HG03521 (cell line): ENCODE data around the gene ASIC4.

Source experiments
- ATAC-seq: cut with Tn5 transposase; IDR thresholded peaks from one replicate; pipeline ENCODE4 v1.9.1; 2021; ENCODE audit warnings: mild to moderate bottlenecking, moderate library complexity; ENCODE audit not compliant: unreplicated experiment

Gene ASIC4

GRCh38 chr2:219565130-219566080, 51.1 kb downstream of the ASIC4 start:
- no peak for ATAC-seq

- no peak for ATAC-seq
These were observed 52.4 kb downstream of the ASIC4 start for GRCh38 chr2:219566640-219567039.

- ATAC-seq, result no peak
These were observed 52.8 kb downstream of the ASIC4 start for GRCh38 chr2:219567131-219567530.

- no peak for ATAC-seq
These were observed 53.6 kb downstream of the ASIC4 start for GRCh38 chr2:219567791-219568361.

DNA sequence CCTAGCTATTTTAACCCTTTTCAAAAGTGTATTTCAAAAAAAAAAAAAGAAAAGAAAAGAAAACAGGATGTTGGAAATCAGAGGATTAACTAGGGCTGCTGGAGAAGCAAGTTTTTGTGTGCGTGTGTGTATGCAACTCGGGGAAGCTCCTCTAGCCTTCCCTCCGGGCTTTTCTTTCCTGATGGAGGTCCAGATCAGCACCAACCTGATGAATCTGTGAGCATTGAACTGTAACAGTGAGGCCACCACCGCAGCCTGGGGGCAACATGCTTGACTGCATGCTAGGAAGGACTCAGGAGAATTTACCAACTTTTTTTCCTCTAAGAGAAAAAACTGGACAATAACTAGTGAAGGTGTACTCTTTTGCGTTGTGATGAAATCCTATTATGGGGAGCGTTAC, 54.8 kb downstream of the ASIC4 start:
- no peak for ATAC-seq

GRCh38 chr2:219569635-219570034, 55.4 kb downstream of the ASIC4 start:
- no peak for ATAC-seq

GRCh38 chr2:219570194-219570923, 56.1 kb downstream of the ASIC4 start:
- no peak for ATAC-seq

- ATAC-seq, result no peak
These were observed 56.6 kb downstream of the ASIC4 start for GRCh38 chr2:219570924-219571310.

GRCh38 chr2:219571311-219572236, 57.3 kb downstream of the ASIC4 start, which contains the start of gene OBSL1:
Gene OBSL1, minus strand, starts transcription at chr2:219571539. Its CDS starts 307 bp downstream, at chr2:219571232.
- no peak for ATAC-seq

GRCh38 chr2:219572237-219573001, 58.1 kb downstream of the ASIC4 start, which contains the start of gene INHA:
Gene INHA, plus strand, starts transcription at chr2:219572310. Its CDS starts 65 bp downstream, at chr2:219572375.
- no peak for ATAC-seq

DNA sequence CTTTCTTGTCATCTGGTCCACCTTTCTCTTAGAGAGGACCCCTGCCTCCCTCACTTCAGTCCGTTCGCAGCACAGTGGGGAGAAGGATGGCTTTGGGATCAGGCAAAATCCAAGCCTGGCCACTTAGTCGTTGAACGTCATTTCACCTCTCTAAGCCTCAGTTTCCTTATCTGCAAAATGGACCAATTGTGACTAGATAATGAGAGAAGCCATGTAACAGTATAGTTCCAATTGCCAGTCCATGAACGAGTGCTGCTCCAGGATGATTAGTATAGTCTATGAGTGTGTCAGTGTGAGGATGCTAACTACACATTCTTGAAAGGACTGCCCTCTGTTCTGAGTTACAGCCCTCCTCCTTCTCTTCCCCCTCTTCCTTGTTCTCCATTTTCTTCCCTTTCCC, 58.9 kb downstream of the ASIC4 start:
- no peak for ATAC-seq

GRCh38 chr2:219574484-219575311, 60.4 kb downstream of the ASIC4 start:
- no peak for ATAC-seq

DNA sequence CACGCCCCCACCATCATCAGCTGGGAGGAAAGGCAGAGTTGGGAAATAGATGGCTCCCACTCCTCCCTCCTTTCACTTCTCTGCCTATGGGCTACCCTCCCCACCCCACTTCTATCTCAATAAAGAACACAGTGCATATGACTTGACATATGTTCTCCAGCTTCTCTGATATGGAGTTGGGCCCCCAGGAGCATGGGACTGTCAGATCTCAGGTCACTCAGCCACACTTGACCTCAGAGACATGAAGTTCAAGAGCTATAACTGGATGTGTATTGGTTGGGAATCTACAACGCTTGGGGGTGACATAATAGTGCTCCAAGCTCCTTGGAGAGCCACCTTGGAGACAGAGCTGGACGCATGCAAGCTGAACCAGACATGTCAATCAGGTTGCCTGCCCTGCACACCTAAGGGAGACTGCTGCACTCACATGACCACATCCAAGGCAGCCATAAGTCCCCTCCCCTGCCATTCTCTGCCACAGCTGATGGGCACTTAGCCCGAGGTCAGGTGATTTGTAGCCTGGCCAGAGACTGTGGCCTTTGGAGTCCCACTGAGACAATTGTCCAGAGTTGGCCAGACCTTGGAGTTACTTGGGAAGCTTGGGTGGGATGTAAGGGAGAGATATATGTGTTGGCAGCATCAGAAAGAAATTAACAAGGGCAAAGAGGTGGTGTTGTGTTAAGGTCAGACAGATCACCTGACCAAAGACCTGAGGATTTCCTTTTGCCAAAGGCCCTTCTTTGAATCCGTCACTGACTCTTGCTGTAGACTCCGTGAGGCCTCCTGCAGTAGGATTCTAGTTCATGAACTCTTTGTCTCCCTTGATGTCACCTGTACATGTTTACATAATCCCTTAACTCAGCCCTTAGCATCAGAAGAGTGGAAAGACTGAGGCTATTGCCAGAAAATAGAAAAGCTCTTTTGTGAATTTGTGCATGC, 61.6 kb downstream of the ASIC4 start:
- no peak for ATAC-seq

GRCh38 chr2:219576505-219577388, 62.5 kb downstream of the ASIC4 start:
- ATAC-seq, result no peak

DNA sequence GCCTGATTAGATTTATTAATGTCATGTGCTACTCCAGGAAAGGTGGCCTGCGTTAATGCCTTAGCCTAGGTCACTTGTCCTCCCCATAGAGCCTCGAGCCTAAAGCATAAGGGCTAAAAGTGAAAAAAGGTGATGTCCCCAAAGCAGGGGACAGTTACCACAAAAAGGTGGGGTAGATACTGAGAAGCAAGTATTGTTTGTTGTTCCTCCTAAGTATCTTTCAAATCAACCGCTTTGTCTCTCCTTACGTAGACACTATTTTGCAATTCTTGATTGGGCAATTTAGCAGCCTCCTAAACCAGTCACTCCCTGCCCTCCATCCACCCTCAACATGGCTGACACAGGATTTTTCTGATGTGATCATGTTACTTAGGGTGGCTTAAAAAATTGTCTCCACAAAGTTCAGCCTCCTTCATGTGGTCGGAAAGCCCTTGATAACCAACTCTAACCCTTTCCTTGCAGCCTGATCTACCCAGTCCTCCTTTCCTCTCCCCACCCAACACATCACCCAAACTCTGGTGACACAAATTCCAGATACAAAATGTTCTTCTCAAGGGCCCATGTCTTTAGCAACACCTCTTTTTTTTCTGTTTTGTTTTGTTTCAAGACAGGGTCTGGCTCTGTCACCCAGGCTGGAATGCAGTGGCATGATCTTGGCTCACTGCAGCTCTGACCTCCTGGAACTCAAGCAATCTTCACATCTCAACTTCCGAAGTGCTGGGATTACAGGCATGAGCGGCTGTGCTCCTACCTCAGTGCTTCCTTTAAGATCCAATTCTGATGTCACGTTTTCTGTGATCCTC, 64.7 kb downstream of the ASIC4 start:
- no peak for ATAC-seq

GRCh38 chr2:219581346-219581745, 67.1 kb downstream of the ASIC4 start:
- no peak for ATAC-seq
